ENCODE results near the gene CRTC3.
A peak's percentile ranks its signal among the peaks of the same experiment; 100 is the strongest.
"Not testable (repeated sequence)": the region's sequence is repeated elsewhere in the genome, so short reads cannot be mapped to it uniquely, and the experiment has no call there.

CRTC3 gene
- total RNA-seq, result 18.6 to 60.9 (median 33.0) reads per million in 18 experiments

DNA sequence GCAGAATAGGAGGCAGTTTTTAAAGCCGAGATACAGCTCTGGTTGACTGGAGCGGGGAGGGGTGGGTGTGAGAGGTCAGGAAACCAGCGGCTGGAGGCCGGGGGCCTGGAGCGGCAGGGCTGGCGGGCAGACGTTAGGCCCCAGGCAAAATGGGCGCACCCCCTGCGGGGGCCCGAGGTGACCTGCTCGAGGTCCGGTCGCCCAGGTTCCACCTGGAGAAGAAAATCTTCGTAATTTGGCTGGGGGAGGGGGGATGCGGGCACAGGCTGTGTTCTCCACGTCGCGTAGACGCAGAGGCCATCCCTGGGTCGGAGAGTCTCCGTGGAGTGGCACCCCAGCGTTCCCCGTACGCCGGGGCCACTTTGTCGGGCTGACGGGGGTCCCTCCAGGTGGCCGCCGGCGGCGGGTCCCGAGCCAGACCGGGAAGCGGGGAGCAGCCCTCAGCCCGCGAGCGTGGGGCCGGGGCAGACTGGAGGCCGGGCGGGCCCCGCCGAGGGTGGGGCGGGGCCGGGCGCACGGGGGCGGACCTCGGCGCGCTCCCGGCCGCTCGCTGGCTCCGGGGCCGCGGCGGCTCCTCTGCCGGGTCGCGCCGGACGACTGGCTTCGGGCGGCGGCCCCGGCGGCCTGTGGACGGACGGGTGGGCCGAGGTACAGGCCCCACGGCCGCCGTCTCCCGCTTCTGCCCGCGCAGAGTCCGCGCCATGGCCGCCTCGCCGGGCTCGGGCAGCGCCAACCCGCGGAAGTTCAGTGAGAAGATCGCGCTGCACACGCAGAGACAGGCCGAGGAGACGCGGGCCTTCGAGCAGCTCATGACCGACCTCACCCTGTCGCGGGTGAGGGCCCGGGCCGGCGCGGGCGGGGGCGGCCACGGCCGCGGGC lies at the start of gene CRTC3:
CRTC3 (plus strand) TSS at position 553 of the 879 bp plus-strand sequence; CDS start at position 702, 149 bp downstream.
- DNase-seq, result peak; percentile 49 to 69

DNA sequence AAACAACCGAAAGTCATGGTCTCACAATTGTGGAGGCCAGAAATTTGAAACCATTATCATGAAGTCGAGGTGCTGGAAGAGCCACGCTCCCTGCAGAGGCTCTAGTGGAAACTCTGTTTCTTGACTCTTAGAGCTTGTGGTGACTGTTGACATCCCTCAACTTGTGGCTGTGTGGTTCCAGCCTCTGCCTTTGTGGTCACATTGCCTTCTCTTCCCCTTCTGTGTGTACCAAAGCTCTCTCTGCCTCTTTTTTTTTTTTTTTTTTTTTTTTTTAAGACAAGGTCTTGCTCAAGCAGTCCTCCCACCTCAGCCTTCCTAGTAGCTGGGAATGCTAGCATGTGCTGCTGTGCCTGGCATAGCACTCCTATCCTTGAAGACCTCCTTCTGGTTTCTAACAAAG lies 48.7 kb upstream of the CRTC3 start:
- DNase-seq, result peak; percentile 77 to 91

GRCh38 chr15:90482124-90483011 lies 47.4 kb upstream of the CRTC3 start:
- peak; percentile 36 to 52 for DNase-seq

DNA sequence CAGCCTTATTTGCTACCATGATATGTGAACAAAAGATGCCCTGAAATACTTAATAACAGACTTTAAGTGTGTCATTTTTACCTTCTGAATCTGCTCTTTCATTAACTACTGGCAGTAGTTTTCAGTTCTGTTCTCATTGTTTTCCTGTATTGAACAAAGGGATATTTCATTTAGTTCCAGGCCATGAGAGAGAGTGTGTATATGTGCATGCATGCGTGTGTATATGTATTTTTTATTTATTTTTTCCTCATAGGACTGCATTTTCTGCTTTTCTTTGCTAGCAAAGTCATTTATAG lies 46.8 kb upstream of the CRTC3 start:
- DNase-seq, result no peak

DNA sequence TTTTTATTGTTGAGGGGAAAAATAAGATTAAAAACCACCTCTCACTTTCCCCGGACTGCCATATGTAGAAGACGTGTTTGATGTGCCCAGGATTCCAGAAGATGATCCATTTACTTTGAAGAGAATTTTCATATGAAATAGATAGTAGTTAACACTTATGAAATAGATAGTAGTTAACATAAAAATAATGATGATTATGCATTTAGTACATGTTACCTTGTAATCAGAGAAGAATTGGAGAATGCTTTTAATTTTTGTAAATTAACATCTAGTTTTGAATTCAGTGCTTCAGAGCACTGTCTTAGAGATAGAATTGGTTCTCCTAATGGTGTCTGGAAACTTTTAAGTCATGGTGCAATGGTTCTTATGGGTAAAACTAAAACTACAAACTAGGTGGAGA lies 46.1 kb upstream of the CRTC3 start:
- no peak for DNase-seq

DNA sequence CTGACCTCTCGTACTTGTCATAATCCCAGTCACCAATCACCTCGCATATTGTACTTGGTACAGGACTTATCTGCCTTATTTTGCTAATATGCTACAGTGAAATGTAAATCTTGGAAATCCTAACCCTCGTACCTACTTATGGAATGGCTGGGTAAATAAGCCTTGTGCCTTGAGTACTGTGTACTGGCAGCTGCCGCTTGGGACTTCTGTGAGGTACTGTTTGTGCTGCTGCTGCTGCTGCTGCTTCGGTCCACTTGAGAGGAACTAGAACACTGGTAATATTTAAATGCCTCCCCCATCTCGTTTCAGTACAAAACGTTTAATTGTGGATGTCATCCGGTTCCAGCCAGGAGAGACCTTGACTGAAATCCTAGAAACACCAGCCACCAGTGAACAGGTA lies 42.5 kb upstream of the CRTC3 start:
- DNase-seq, result no peak

GRCh38 chr15:90489514-90489913 lies 40.2 kb upstream of the CRTC3 start:
- DNase-seq, result no peak

GRCh38 chr15:90489944-90490343 lies 39.8 kb upstream of the CRTC3 start:
- DNase-seq, result no peak

DNA sequence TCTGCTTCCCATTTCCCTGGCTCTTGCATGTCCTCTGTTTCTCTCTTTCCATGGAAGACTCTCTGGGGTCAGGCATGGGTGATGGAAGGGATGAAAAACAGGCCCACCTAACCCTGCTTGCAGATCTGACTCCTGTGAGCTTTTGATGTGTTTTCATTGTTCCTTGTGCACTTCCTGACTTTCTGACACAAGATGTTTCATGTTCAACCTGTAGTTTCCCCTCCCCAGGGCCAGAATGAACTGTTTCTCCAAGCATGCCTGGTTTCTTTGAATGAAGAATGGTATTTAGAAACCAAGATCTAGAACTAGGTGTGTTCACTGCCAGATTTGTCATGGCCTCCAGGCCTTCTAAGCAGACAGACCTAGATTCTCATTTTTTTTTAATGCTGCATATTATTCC lies 36.1 kb upstream of the CRTC3 start:
- DNase-seq, result no peak

DNA sequence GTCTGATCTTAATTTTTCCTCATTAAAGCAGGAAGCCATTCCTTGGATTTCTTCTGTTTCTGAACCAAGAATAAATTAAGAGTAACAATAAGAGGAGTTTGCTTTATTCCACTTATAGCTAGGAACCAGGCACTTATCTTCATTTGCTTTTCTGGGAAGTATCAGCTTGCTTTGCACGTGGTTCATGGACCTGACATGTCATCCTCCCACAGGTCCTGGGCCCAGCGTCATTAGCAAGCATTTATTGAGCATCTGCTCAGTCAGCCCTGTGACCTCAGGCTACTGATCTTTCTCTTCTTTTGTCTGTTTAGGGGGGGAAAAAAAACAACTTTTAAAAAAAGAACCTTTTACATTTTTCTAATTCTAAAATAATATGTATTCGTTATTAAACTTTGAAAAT lies 34.7 kb upstream of the CRTC3 start:
- DNase-seq, result peak in 1 of 2 donors; percentile 57

DNA sequence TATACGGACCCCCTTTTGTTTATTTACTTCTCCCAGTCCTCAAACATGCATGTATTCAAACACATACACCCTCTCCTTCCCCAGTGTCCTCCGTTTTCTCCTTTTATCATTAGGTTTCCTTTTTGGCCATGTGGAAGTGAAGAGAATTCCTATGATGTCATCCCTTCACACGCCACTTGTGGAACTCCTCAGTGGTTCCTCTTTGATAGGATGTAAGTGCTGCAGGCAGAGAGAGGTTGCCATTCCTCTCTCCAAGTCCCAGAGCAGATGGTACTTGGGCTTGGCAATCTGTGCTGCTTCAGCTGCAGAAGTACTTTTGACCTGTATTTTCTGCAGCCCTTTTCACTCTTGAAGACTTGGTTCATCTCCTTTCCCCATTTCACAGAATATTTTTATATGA lies 32.9 kb upstream of the CRTC3 start:
- peak; percentile 62 to 74 for DNase-seq

DNA sequence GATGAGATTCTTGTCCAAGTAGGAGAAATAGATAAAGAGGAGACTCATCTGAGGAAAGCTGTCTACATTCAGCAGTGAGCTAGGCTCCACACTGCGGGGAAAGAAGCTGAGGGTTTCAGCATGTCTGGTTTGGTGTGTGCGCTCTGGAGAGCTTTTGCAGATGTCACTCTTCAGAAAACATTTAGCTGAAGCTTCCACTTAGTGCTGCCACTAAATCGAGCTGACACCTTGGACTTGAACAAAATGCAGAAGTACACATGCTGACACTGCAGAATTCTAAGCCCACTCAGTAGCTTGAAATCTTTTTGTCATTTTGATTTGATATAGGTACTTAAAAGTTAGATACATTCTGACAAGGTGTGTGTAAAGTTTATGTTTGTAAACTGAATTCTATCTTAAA lies 32.3 kb upstream of the CRTC3 start:
- peak; percentile 19 to 54 for DNase-seq

DNA sequence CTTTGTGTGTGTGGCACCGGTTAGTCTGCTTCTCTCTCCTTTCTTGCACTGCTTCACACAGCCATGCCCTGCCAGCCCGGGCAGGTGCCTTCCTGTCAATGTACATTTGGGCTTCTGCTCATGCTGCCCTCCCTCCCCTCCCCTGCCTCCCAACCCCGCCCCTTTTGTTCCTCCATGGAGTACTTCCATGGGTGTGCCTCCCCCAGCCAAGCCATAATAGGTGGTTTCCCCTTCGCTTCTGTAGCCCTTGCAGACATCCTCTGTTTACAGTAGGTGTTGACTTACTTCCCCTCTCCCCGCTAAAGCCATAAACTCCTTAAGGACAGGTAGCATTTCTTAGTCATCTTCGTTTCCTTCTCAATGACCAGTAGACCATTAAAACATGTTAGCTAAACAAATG lies 31.8 kb upstream of the CRTC3 start:
- no peak for DNase-seq

GRCh38 chr15:90500171-90500570 lies 29.6 kb upstream of the CRTC3 start:
- DNase-seq, result no peak

GRCh38 chr15:90501898-90502297 lies 27.8 kb upstream of the CRTC3 start:
- DNase-seq, result no peak

DNA sequence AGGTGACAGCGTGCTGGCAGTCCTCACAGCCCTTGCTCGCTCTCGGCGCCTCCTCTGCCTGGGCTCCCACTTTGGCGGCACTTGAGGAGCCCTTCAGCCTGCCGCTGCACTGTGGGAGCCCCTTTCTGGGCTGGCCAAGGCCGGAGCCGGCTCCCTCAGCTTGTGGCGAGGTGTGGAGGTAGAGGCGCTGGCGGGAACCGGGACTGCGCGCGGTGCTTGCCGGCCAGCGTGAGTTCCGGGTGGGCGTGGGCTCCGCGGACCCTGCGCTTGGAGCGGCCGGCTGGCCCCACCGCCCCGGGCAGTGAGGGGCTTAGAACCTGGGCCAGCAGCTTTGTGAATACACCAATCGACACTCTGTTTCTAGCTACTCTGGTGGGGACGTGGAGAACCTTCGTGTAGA lies 18.9 kb upstream of the CRTC3 start:
- not testable (repeated sequence) for DNase-seq

DNA sequence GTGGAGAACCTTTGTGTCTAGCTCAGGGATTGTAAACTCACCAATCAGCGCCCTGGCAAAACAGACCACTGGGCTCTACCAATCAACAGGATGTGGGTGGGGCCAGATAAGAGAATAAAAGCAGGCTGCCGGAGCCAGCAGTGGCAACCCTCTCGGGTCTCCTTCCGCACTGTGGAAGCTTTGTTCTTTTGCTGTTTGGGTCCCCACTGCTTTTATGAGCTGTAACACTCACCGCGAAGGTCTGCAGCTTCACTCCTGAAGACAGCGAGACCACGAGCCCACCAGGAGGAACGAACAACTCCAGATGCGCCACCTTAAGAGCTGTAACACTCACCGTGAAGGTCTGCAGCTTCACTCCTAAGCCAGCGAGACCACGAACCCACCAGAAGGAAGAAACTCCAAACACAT lies 18.5 kb upstream of the CRTC3 start:
- DNase-seq, result not testable (repeated sequence)

DNA sequence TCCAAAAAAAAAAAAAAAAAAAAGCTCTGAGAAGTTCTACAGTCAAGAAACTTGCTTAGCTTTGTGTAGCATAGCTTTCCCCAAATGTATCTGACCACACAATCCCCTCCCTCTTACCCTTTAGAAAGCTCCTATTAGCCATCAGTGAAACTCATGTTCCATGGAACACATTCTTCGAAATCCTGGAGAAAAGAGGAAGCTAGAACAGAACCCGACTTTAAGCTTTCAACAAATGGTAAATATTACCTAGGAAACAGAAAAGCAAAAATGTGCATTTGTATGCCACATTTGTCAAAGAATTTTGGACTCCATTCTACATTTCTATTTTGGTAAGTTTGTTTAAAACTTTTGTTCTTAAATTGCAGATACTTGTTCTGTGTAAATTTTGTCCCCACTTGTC lies 17.4 kb upstream of the CRTC3 start:
- peak; percentile 13 to 35 for DNase-seq

DNA sequence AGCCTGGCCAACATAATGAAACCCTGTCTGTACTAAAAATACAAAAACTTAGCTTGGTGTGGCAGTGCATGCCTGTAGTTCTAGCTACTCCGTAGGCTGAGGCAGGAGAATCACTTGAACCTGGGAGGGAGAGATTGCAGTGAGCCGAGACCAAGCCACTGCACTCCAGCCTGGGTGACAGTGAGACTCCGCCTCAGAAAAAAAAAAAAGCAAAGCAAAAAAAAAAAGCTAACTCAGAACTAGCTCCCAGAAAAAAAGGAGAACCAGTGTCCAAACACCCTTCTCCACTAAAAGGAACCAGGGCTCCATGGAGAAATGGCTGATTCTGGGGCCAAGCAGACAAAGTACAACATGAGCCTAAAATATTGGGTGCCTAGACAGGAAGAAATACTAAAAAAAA lies 16.7 kb upstream of the CRTC3 start:
- peak; percentile 69 to 79 for DNase-seq

DNA sequence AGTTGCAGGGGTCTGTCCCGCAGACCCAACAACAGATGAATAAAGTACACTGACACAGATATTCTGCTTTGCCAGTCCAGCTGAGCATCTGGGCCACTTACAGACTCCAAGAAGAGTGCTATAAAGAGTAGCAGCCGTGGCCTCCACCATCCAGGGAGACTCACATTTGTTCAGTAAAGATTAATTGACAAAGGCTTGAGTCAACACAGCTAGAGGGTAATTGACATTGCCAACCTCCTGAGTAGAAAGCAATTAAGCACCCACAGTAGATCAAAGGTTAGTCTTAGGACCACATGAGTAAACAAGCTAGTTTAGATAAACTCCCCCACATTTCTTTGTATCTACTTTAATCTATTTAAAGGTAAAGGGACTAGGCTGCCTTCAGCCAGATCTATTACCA lies 16.3 kb upstream of the CRTC3 start:
- DNase-seq, result no peak

DNA sequence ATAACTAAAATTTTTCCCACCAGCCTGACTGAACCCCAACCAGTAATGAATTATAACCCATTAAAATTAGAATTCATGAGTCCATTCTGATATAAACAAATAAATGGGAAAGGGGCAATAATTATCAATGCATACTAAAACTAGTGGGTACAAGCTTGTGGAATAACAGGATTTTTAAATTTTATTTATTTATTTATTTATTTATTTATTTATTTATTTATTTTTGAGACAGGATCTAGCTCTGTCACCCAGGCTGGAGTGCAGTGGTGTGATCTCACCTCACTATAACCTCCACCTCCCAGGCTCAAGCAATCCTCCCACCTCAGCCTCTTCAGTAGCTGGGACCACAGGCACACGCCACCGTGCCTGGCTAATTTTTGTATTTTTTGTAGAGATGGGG lies 15.8 kb upstream of the CRTC3 start:
- DNase-seq, result not testable (repeated sequence)

DNA sequence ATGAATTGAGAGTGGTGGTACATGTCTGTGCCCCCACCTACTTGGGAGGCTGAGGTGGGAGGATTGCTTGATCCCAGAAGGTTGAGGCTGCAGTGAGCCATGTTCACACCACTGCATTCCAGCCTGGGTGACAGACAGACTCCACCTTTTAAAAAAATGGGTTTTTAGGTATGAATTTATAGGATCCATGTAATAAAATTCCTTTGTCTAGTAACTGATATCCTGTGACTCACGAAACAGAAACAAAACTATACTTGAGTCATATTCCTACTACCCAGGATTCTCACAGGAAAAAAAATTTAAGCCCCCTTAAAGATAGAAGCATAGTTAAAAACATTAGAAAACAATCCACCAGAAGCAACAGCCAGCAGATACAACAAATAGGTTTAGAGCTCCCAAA lies 10.0 kb upstream of the CRTC3 start:
- DNase-seq, result no peak

GRCh38 chr15:90520365-90520764 lies 9.4 kb upstream of the CRTC3 start:
- DNase-seq, result no peak

GRCh38 chr15:90523373-90523772 lies 6.3 kb upstream of the CRTC3 start:
- DNase-seq, result no peak

Measured in inflammatory macrophage (primary cell).